GM18505 (cell line): Measurements from ENCODE around the gene TMEM165.
"Not testable (repeated sequence)": the region's sequence is repeated elsewhere in the genome, so short reads cannot be mapped to it uniquely, and the experiment has no call there.

ENCODE experiments used
- ATAC-seq: cut with Tn5 transposase; IDR thresholded peaks from one replicate; pipeline ENCODE4 v1.9.1; 2021; ENCODE audit not compliant: unreplicated experiment
- POLR2A ChIP-seq: IDR thresholded peaks from 4 replicates; pipeline ENCODE4 v1.6.1; 2011; ENCODE audit warnings: borderline replicate concordance; ENCODE audit not compliant: insufficient read depth, insufficient read length; ENCODE audit errors: extremely low read depth

TMEM165 gene

GRCh38 chr4:55395529-55396307 lies at the start of gene TMEM165:
TSS of gene TMEM165 (plus strand) at chr4:55395957. CDS start at chr4:55396190, 233 bp downstream.
- TF ChIP-seq POLR2A = peak; percentile 95
- peak; percentile 95 for ATAC-seq

- TF ChIP-seq POLR2A = peak; percentile 70
- peak; percentile 96 for ATAC-seq
Observed at GRCh38 chr4:55345980-55346850, 49.5 kb upstream of the TMEM165 start, which contains the start of gene SRD5A3. TSS of gene SRD5A3 (plus strand) at chr4:55346242. CDS start at chr4:55346337, 95 bp downstream.

- ATAC-seq = no peak
- no peak for TF ChIP-seq POLR2A
Observed at GRCh38 chr4:55346851-55347255, 48.9 kb upstream of the TMEM165 start.

GRCh38 chr4:55347610-55348228 lies 48.0 kb upstream of the TMEM165 start:
- no peak for ATAC-seq
- TF ChIP-seq POLR2A = no peak

- no peak for TF ChIP-seq POLR2A
- no peak for ATAC-seq
Observed at GRCh38 chr4:55348466-55348865, 47.3 kb upstream of the TMEM165 start.

GRCh38 chr4:55350870-55351269 lies 44.9 kb upstream of the TMEM165 start:
- not testable (repeated sequence) for ATAC-seq

- ATAC-seq = no peak
- no peak for TF ChIP-seq POLR2A
Observed at GRCh38 chr4:55351824-55352223, 43.9 kb upstream of the TMEM165 start.

- ATAC-seq = no peak
- TF ChIP-seq POLR2A = no peak
Observed at GRCh38 chr4:55352726-55353125, 43.0 kb upstream of the TMEM165 start.

GRCh38 chr4:55353228-55353747 lies 42.5 kb upstream of the TMEM165 start:
- ATAC-seq = not testable (repeated sequence)

- TF ChIP-seq POLR2A = no peak
- no peak for ATAC-seq
Observed at GRCh38 chr4:55354648-55355047, 41.1 kb upstream of the TMEM165 start.

GRCh38 chr4:55355555-55355954 lies 40.2 kb upstream of the TMEM165 start:
- ATAC-seq = no peak
- TF ChIP-seq POLR2A = no peak

- no peak for ATAC-seq
- no peak for TF ChIP-seq POLR2A
Observed at GRCh38 chr4:55356991-55357461, 38.7 kb upstream of the TMEM165 start.

GRCh38 chr4:55358246-55358645 lies 37.5 kb upstream of the TMEM165 start:
- TF ChIP-seq POLR2A = no peak
- ATAC-seq = no peak
